NCI-H1105 treated with DMSO at 0.1 percent for 48 hours (cell line): ENCODE data around the gene NRXN3.

Experiments used
- DNase-seq: peaks from one replicate; lab custom pipeline; 2025; lab: John Stamatoyannopoulos, UW

NRXN3 gene

DNA sequence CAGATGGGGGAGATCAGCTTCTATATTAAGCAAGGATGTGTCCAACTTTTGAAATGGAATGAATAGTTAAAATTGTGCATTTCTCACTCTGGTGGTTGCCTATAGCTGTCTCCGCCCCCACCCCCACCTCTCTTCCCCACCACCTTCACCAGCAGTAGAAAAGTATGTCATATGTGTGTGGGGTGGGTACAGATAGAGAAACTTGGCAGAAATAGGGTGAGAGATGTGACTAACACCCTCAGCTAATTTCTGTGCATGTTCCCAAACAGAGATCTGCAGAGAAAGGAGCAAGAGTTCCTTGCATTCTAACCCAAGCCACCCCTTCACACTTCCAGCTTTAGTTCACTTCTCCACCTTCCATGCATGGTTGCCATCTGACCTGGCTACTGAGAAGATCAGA, 980.1 kb downstream of the NRXN3 start:
- DNase-seq: no peak

DNA sequence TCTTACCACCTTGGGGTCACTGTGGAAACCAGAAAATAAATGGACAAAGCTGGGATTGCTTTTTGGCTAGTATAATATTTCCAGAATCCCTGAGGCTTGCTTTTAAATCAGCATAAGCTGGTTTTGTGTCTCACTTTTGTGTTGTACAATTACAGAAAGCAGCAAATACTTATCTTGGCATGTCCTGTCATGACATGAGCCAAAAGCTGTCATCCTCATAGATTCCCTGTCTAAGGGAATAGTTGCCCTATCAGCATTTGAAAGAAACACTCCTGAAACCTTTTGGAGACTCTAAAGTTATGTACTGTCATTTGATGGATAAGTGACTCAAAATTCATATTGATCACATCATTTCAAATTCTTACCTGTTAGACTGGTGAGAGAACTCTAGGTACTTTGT, 987.2 kb downstream of the NRXN3 start:
- DNase-seq: no peak

DNA sequence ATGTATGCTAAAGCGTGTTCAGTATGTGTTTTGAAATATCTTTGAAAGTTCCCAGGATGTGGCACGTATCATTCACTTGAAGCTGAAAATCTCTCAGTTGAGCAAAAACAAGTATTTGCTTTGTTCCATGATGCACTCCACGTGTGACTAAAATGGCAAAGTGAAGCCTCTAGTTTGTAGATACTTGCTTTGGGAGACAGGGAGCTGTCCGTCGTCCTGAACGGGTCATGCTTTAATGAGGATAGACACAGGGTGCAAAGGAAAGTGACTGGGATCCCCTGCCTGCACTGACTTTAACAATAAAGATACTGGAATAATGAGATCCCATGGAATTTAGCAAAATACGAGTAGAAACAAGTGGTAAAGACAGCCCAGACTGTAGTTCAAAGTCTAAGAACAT, 991.4 kb downstream of the NRXN3 start:
- no peak for DNase-seq

DNA sequence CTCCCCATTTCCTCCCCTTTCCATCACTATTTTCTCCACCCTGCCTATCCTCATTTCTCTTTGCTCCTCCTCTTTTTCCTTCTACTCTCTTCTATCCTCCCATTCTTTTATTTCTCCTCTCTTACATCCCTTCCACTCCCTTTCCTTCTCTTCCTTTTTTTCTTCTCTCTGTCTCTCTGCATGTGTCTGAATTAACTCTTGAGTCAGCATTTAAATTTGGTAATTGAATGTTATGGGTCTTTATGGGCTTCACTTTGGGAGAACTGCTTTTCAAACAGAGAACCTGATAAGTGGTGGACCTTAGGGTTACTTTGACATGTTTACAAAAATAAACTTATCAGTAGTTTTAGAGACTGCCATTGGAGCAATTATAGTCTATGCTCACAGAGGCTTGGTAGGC, 992.7 kb downstream of the NRXN3 start:
- no peak for DNase-seq

DNA sequence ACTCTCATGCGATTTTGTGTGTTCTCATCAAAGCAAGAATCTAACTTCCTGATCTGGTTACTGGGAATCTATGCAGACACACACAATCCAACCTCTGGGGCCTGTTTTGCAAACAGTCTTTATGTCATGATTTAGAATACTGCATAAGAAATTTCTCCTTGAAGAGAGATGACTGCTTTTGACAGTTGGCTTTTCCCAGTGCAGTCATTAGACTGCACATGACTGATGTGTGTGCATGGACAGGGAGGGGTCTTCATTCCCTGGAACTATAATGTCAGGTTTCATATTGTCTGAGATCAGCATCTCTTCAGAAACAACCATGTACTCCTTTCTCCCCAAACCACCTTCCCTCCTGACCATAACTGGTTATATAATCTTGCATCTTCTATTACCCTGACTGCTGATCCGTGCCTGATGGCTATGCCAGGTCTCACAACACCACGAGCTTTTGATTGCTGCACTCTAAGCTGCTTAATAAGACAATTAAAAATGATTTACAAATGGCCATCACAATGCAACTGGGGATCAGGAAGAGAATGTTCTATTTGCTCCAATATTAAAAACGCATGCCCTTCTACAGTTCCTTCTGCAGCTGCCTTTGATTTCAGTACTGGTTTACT, 995.4 kb downstream of the NRXN3 start:
- peak; percentile 5 for DNase-seq

DNA sequence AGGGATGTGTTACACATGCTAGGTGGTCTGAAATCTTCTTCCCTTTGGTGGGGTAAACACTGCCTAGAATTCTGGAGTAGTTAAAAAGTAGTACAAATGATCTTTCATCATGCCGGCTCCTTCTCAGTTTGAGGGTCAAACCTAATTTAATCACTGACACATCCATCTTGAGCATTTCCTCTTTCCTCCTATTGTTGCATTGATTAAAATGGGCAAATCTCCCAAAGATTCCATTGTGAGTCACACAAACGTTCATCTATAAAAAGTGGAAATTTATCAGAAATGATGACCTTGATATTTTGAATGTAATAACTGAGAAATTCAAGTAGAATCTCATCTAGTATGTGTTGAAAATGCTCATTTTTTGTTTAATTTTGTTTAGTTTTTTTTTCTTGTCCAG, 996.0 kb downstream of the NRXN3 start:
- no peak for DNase-seq

DNA sequence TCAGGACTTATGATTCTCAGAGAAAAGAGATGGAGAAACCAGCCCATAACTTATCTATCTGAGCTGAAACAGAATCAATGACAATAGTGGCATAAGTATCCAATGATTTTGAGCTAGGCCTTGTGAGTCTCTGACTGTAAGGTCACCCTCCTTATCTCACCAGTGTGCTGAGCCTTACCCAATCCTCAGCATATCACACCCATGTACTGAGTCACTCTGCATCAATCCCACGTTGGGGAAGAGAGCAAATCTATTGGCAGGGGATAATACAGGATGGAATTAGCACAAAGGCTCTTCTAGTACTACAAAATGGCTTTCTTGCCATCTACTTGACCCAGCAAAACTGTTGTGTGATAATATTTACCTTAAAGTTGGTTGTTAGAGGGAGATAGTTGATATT, 997.8 kb downstream of the NRXN3 start:
- DNase-seq: no peak

DNA sequence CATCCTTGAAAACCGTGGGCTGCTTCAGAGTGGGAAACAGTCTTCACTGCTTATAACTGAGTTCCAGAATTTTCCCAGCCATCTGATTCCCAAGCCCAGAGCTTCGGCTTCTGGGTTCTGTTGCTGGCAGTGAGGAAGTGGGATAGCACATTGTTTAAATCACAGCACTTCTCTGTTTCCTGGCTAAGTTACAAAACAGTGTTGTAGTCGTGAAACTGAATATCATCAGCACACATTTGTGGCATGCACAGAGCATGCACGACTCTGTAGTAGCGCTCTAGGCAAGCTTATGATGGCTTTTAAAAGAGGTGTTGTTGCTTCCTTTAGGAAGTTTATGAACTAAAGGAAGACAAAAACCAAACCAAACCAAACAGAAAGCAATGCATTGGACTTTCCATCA, 1005.5 kb downstream of the NRXN3 start:
- DNase-seq: no peak

DNA sequence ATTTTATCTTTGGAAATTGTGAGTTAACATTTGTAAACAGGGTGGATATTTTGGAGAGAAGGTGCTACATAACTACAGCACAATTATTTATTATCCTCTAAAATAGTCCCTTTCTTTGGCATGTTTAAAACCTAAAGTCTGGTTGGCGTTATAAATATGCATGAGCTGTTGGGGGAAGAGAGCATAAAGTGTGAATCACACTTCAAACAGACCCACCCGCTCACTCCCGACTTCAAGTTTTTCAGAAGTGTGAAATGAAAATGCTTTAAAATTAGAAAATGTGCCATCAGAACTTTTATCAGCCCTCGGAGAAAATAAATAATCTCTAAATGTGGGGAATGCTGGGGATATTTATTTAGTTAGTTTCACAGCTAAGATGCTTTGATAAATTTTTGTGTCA, 1006.9 kb downstream of the NRXN3 start:
- no peak for DNase-seq

DNA sequence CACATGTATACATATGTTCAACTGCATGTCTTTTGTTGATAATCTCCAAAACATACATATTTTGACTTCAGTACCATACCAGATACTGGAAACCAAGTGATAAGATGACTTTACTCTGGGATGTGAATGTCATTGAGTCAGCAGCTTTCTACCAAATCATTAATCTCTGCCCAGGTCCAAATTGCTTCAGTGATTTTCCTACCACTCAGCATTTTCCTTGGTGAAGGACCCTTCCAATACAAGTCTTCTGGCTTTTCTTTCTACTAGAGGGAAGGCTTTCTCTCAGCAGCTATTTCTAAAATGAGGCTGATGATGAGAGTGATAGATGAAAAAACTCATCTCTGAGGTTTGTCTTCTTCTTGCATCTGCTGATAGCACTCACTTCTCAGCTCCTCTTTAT, 1008.5 kb downstream of the NRXN3 start:
- no peak for DNase-seq

DNA sequence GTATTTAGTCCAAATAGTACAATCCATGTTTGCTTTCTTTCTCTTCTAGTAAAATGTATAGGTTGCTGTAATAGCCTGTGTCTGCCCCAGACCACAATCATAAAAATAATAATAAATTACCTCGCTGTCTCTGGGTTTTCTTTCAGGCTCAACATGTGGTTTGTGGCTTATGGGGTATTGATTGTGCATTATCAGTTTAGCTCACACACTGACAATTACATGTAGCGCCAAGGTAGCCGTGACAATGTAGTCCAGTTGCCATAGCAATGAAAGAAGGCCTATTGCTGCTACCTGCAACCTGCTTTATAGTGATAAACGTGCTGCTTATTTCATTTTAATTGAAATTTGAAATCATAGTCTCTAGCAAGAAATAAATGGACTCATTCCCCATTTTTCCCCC, 1009.8 kb downstream of the NRXN3 start:
- no peak for DNase-seq

DNA sequence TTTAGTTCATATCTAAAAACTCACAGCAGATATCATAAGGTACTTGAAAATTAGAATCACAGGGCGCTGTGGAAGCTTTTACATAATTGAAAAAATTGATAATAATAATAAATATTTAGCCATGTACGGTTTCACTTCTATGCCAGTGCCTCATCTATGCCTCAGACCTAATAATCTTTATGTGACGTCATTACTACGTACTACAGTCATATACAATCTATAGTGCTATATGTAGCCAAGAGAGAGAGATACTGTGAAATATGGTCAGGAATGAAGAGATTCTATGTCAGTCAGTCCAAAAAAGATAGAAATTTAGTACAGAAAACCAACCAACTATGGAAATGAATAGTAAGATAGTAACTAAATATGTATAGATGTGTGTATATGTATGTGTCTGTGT, 1010.5 kb downstream of the NRXN3 start:
- DNase-seq: no peak

DNA sequence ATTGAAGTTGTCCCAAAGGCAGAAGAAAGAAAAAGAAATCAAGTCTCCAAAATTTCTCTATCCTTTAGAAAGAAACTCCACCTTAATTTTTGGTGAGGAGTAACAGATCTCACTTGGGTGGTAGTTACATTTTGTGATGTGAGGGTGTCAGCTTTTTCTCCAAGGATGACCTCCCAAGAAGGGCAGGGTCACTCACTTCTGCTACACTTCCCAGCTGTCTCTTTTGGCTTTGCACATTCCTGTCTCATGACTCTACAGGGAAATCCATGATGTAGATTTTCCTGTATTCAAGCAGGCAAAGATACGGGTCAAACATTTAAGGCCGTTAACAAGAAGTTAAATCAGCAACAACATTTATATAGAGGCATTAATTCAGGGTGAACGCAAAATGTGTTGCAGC, 1016.4 kb downstream of the NRXN3 start:
- no peak for DNase-seq

DNA sequence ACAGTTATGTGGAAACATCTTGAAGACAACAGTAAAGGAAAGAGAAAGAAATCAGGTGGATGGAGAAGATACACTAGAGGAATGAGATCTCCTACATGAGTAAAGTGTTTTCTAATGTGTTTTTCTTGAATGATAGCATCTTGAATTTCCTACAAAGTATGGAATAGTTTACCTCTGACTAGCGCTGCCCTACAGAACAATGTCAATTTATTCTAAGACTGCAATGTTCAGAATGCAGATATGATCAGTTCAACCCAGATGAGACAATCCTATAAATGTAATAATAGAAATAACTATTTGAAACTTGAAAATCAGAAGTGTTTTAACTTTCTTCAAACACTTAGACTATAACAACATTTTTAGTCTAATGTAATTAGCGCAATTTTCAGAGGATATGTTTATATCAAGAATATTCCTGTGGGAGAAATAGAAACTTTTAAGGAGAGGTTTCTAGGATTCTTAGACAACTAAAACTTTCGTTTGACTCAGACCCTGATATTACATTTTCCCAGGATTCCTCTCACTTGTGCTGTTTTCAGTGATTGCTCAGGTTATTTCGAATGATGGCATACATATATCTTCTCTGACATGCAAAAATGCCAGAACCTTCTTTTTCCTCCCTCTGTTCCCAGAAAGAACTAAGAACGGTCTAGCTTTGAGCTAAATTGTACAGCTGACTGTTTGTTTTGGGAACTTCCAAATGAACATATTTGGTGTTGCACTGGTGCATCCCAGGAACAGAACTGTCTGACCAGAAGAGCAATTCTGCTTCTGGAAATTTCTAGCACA, 1023.7 kb downstream of the NRXN3 start:
- DNase-seq: no peak

DNA sequence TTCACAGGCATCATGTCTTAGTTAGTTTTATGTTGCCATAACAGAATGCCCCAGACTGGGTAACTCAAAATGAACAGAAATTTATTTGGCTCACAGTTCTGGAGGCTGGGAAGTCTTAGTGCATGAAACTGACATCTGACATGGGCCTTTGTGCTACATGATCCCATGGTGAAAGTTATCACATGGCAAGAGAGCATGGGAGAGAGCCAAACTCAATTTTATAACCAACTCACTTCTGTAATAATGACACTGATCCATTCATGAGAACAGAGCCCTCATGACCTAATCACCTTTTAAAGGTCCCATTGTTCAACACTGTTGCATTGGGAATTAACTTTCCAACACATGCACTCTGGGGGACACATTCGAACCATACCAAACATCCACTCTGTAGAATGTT, 1026.0 kb downstream of the NRXN3 start:
- no peak for DNase-seq

DNA sequence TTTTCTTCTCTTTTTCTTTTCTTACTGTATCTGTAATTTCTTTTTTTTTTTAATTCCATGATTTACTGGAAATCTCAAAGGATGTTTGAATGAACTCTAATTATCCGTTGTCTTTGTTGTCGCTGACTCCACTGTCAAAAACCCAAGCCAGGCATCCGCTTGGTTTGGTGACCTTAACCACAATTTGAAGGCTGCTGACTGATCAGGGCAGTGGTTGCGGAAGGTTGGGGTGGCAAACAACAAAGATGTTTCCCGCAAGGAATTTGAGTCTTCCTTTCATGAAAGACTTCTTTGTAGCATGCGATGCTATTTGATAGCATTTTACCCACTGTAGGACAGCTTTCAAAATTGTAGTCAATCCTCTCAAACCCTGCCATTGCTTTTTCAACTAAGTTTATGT, 1027.3 kb downstream of the NRXN3 start:
- DNase-seq: no peak

DNA sequence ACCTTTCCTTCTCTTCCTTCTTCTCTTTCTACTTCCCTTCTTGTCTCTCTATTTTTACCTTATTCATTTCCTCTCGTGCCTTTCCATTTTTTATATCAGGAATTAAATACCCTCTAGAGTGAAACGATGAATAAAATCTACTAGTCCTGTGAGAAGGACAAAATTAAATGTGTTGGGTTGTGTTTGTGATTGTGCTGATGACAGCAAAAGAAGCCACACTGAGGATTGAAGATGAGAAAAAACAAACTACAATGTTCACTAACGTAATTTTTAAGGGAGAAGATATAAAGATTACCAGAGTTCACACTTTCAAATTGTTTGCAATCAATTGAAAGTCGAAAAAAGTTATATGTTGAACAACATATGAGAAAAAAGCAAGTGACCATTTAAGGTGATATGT, 1029.0 kb downstream of the NRXN3 start:
- DNase-seq: no peak

DNA sequence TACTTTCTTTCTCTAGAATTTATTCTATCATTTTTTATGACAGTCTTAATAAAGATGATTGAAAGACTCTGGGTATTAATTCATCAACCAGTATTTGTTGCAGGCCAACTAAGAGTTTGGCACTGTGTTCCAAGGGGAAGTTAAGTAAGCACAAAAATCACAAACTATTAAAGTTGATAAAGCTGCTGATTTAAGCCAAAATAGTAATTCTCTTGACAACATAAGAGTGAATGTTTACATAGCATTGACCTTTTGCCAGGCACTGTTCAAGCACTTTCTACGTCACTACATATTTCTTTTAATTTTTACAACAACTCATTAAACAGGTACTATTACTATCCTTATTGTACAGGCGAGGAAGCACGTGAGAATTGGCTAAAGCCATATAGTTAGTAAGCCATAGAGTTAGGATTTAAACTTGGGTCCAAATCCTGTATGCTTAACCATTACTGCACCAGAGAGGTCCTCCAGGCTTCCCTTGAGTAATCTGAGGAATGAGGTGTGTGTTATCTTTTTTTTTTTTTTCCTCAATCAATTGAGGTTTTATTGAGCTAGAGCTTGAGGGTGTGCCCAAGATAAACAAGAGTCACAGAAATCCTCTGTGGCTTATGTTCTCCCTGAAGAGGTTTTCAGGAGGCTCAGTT, 1031.5 kb downstream of the NRXN3 start:
- DNase-seq: no peak

DNA sequence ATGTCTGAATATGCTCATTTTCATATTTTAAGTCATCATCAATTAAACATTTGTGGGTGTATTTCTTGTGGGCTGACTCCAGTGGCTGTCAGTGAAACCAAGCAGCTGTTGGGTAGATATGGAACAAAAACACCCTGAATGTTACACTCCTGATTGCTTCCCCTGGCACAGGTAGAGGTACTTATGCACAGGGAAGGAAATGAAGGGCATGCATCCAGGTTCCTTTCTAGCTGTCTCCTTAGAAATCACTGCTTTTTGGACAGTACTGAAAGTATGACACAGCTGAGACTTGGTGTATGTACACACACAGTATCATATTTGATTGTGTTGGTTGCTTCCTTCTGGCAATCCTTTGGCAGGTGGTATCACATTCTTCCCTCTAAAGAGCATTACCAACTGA, 1034.4 kb downstream of the NRXN3 start:
- no peak for DNase-seq

DNA sequence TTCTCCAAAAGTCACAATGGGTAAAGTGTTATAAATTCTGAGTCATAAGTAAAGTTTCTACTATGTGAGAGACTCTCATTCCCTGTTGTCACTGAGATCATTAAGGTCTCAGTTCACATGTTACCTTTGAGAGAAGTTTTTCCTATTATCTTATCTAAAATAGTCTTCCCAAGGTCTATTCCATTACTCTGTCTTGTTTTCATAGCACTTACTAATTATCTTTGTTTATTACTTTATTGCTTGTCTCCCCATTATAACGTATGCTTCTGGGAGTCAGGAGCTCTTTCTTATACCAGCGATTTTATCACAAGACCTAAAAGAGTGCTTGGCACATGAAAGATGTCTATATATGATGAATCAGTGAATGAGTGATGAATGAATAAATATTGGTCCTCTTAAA, 1039.2 kb downstream of the NRXN3 start:
- DNase-seq: no peak

DNA sequence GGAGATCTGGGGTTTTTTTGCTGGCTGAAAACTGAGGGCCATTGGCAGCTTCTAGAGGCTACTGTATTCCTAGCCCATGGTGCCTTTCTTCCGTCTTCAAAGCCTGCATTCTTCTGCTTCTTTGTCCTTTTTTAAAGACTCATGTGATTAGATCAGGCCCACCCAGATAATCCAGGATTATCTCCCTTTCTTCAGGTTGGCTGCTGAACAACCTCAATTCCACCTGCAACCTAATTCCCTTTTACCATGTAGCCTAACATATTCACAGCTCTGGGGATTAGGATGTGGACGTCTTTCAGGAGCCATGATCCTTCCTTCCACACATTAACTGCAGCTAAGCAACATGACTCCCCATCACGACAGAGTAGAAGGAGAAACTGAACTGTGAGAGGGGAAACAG, 1055.6 kb downstream of the NRXN3 start:
- no peak for DNase-seq

DNA sequence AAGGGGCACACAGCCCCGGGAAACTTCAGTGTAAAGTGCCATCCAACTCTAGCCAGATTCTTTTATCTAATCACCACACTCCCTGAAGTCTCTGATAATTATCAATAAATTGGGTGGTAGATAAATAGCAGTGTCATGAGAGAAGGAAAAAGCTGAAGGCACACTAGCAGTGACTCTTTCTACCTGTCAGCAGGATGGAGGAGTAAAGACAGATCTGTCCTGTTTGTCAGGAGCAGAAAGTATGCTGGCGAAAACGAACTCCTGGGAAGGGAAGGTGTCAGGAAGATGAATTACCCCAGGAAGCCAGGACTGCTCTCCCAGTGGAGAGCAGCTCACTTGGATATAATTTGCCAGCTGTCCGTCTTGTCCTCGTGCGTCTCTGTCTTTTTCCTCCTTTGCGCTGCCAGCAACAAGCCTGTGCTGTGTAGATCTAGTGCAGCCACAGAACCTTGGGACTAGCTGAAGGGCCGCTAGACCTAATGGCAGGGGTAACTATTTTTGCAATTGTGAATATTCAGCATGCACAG, 1059.3 kb downstream of the NRXN3 start:
- no peak for DNase-seq

DNA sequence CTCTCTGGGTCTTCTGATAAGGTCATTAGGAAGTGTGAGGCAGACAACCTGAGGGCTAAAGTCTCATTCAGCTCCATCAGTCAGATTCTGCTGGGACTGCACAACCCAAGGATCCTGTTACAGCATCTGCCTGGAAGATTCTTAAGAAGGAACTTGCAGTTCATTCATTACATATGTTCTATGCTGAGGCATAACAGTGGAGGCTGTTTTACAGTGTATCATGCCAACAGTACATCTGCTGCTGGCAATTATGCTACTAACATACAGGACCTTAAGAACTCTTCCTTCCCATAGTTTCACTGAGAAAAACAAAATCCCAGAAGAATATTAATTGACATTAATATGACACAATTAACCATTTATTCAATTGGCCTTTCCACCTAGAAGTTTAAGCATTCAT, 1072.5 kb downstream of the NRXN3 start:
- no peak for DNase-seq
